Immature natural killer cell (primary cell): ENCODE results near the gene NFRKB. TPM values are rescaled to one million over a fixed set of nuclear protein-coding genes. Genes with fewer than 3 reads are reported as not detected.

Experiments
- DNase-seq, 3 donors: peaks; one replicate each; pipeline ENCODE4 v3.0.0; 2022; ENCODE audit warnings: mixed read lengths in 1 of 3
- H3K27ac Mint-ChIP-seq, 6 donors: one replicate each; pipeline ENCODE4 v1.8.0; 2020; ENCODE audit warnings: mixed read lengths in 6 of 6, mild to moderate bottlenecking in 5 of 6, inconsistent platforms in 4 of 6, moderate library complexity in 3 of 6
- H3K27me3 Mint-ChIP-seq, 3 donors: one replicate each; pipeline ENCODE4 v1.8.0; 2020 to 2021; ENCODE audit warnings: low read depth in 3 of 3, mild to moderate bottlenecking in 3 of 3, mixed read lengths in 3 of 3, moderate library complexity in 3 of 3, inconsistent platforms in 1 of 3
- H3K36me3 Mint-ChIP-seq, 3 donors: one replicate each; pipeline ENCODE4 v1.8.0; 2020; ENCODE audit warnings: mixed read lengths in 3 of 3, inconsistent platforms in 2 of 3, mild to moderate bottlenecking in 2 of 3
- H3K4me1 Mint-ChIP-seq, 2 donors: one replicate each; pipeline ENCODE4 v1.8.0; 2020; ENCODE audit warnings: inconsistent platforms in 2 of 2, mild to moderate bottlenecking in 2 of 2, mixed read lengths in 2 of 2, moderate library complexity in 1 of 2
- H3K4me3 Mint-ChIP-seq, 5 donors: one replicate each; pipeline ENCODE4 v1.8.0; 2020; ENCODE audit warnings: mild to moderate bottlenecking in 5 of 5, mixed read lengths in 5 of 5, inconsistent platforms in 3 of 5, moderate library complexity in 3 of 5
- H3K9me3 Mint-ChIP-seq, 6 donors: one replicate each; pipeline ENCODE4 v1.8.0; 2020; ENCODE audit warnings: mild to moderate bottlenecking in 6 of 6, mixed read lengths in 6 of 6, inconsistent platforms in 4 of 6, moderate library complexity in 3 of 6
- polyA plus RNA-seq, 3 donors: library from polyadenylated mRNA; unstranded; fragments of 300-500 nt; fragmentation: Illumina TruSeq; gene quantifications; one replicate each; pipeline ENCODE4 v1.2.3, GENCODE V29; 2021

The NFRKB gene
- polyA plus RNA-seq = 10 to 100 TPM in 2 of 3 donors, 1 to 10 TPM in 1; 4.2 to 16.5 (median 10.7) TPM

- DNase-seq = peak; percentile 83 to 87 (median 86)
- Mint-ChIP-seq H3K9me3 (no peaks in the 10 kb centered on the region), H3K4me3 (peak within 1 kb of the TSS; percentile 86 to 92 (median 90)), H3K36me3 (peaks cover 7 to 22% (median 21%) of the 10 kb centered on the region in 3 donors), H3K27ac (peak within 1 kb of the TSS; percentile 60 to 88 (median 81)), H3K27me3 (peaks cover 7 to 12% (median 10%) of the 10 kb centered on the region in 3 donors), H3K4me1 (peaks cover 30% of the 10 kb centered on the region in 2 donors)
Observed at GRCh38 chr11:129895126-129896041, at the start of gene NFRKB. Gene NFRKB (minus strand): TSS chr11:129895578. CDS start chr11:129892849, 2,729 bp downstream.

DNA sequence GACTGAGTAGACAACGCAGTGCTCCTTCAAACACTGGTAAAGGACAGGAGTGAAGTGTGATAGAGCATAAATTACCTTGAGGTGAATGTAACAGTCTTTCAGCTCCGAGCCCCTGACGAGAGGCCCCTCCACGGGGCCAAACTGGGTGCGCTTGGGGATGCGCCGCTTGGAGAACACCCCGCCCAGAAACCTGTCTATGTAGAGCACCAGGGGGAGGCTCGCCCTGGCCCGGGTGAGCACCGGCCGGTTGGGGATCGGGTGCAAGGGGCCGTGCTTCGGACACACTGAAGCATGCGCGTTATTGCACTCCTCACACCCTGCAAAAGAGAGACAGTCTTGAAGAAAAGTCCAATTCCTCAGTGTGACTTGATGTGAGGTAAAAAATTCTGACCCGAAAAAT is 49.3 kb upstream of the NFRKB start:
- Mint-ChIP-seq H3K4me3 (no peak overlapping the region), H3K36me3 (peaks cover 20 to 47% (median 22%) of the 10 kb centered on the region in 3 donors), H3K4me1 (no peaks in the 10 kb centered on the region), H3K27me3 (no peaks in the 10 kb centered on the region), H3K9me3 (no peaks in the 10 kb centered on the region), H3K27ac (no peak overlapping the region)
- DNase-seq = no peak

GRCh38 chr11:129943036-129943435 is 47.7 kb upstream of the NFRKB start:
- no peaks in the 10 kb centered on the region for H3K9me3 Mint-ChIP-seq
- no peaks in the 10 kb centered on the region for H3K4me1 Mint-ChIP-seq
- no peak for DNase-seq
- no peaks in the 10 kb centered on the region for H3K27me3 Mint-ChIP-seq
- H3K36me3 Mint-ChIP-seq = peaks cover 19 to 46% (median 29%) of the 10 kb centered on the region in 3 donors
- no peak overlapping the region for H3K27ac Mint-ChIP-seq
- no peak overlapping the region for H3K4me3 Mint-ChIP-seq

DNA sequence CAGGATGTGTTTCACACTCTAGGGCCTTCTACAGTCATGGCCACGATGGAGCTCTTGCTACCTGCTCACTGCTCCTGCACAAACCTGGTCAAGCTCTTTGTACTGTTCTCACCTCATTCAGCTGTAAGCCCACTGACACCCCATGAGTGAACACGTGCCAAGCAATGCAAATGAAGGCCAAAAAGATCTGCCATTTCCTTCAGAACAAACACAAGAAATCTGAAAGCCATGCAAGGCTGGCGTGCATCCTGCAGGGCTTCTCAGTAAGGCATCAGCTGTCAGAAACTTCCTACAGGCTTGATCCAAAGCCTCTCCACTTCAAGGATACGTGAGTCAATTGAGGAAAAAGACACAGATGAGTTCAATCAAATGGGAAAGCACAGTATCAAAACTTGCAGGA is 44.1 kb upstream of the NFRKB start:
- Mint-ChIP-seq H3K4me1 (no peaks in the 10 kb centered on the region), H3K27ac (no peak overlapping the region), H3K9me3 (no peaks in the 10 kb centered on the region), H3K36me3 (peaks cover 10 to 34% (median 24%) of the 10 kb centered on the region in 3 donors), H3K27me3 (no peaks in the 10 kb centered on the region), H3K4me3 (no peak overlapping the region)
- DNase-seq = no peak

DNA sequence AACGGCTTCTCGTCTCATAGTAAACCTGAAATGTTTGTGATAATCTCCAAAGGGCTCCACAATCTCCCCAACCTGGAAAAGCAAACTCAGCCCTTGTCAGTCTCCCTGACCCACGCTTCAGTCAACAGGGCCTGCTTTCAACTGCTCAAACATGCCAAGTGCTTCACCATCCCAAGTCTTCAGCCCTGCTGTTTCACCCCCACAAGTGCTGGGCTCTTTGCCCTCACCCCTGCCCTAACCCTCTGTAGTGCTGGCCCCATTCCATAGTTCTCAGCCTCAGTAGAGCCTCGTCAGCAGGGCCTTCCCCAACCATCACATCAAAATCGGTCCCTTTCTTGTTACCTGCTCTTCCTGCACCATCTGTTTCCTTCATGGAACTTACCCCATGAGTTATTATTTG is 43.4 kb upstream of the NFRKB start:
- no peak for DNase-seq
- Mint-ChIP-seq H3K9me3 (no peaks in the 10 kb centered on the region), H3K4me3 (no peak overlapping the region), H3K27ac (no peak overlapping the region), H3K27me3 (peaks cover 0 to under 1% (median under 1%) of the 10 kb centered on the region in 3 donors), H3K36me3 (peaks cover 16 to 40% (median 29%) of the 10 kb centered on the region in 3 donors), H3K4me1 (no peaks in the 10 kb centered on the region)

DNA sequence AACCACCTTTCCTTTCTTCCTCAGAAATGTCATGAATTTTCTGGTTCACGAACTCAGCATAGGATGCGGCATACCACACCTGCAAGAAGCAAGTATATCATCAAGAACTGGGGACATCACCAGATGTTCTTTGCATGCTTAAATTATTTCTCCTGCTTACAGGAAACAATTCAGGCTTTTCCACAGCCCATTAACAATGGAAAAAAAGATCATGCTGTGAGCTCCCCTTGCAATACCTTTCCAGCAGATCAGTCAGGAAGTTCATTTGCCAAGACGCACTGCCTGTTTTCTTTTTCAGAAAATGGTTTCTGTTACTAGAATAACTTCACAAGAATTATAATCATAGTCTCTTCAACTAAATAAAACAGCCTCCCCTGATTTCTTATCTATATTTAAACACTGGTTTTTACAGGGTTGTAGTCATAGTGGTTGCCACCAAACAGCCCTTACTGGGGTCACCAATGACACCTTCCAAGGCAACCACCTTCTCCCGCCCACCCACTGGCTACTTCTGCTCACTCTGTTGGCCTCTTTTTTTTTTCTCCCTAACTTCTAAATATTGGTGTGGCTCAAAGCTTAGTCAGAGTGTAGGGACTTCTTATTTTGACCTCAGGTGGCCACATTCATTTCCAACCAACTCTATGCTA is 42.3 kb upstream of the NFRKB start:
- no peak overlapping the region for H3K27ac Mint-ChIP-seq
- no peak overlapping the region for H3K4me3 Mint-ChIP-seq
- DNase-seq = no peak
- H3K27me3 Mint-ChIP-seq = peaks cover 0 to 2% (median 1%) of the 10 kb centered on the region in 3 donors
- peaks cover 17 to 39% (median 34%) of the 10 kb centered on the region in 3 donors for H3K36me3 Mint-ChIP-seq
- no peaks in the 10 kb centered on the region for H3K9me3 Mint-ChIP-seq
- no peaks in the 10 kb centered on the region for H3K4me1 Mint-ChIP-seq

DNA sequence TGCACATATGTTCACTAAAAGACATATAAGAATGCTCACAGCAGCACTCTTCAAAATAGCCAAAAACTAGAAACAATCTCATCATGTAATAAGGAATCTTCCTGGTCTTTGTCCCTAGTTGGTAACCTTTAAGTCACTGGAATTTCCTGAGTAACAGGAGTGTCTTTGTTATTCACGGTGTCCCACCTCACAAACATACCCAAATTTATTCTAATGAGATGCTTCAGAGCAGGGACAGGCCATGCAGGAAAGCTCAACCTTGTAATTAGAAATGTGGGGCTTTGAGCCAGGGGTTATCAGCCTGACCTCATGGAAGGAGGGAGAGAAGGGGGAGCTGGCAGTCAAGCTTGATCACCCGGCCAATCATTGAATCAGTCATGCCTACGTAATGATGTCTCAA is 40.3 kb upstream of the NFRKB start:
- Mint-ChIP-seq H3K27me3 (peaks cover 0 to 2% (median 1%) of the 10 kb centered on the region in 3 donors), H3K4me3 (no peak overlapping the region), H3K9me3 (no peaks in the 10 kb centered on the region), H3K4me1 (no peaks in the 10 kb centered on the region), H3K36me3 (peaks cover 26 to 44% (median 28%) of the 10 kb centered on the region in 3 donors), H3K27ac (no peak overlapping the region)
- no peak for DNase-seq

GRCh38 chr11:129933891-129934290 is 38.5 kb upstream of the NFRKB start:
- DNase-seq = no peak
- Mint-ChIP-seq H3K4me3 (no peak overlapping the region), H3K4me1 (no peaks in the 10 kb centered on the region), H3K9me3 (no peaks in the 10 kb centered on the region), H3K27me3 (peaks cover 0 to 2% (median 1%) of the 10 kb centered on the region in 3 donors), H3K36me3 (peaks cover 31 to 56% (median 36%) of the 10 kb centered on the region in 3 donors), H3K27ac (no peak overlapping the region)

- H3K27ac Mint-ChIP-seq = no peak overlapping the region
- peaks cover 0 to 2% (median 1%) of the 10 kb centered on the region in 3 donors for H3K27me3 Mint-ChIP-seq
- no peak for DNase-seq
- H3K36me3 Mint-ChIP-seq = peaks cover 28 to 55% (median 39%) of the 10 kb centered on the region in 3 donors
- H3K9me3 Mint-ChIP-seq = no peaks in the 10 kb centered on the region
- H3K4me1 Mint-ChIP-seq = no peaks in the 10 kb centered on the region
- H3K4me3 Mint-ChIP-seq = no peak overlapping the region
Observed at GRCh38 chr11:129933262-129933661, 37.9 kb upstream of the NFRKB start.

- Mint-ChIP-seq H3K9me3 (no peaks in the 10 kb centered on the region), H3K27ac (peak overlapping the region in 1 of 6 donors; percentile 31), H3K27me3 (peaks cover 0 to 2% (median 1%) of the 10 kb centered on the region in 3 donors), H3K36me3 (peaks cover 27 to 57% (median 42%) of the 10 kb centered on the region in 3 donors), H3K4me3 (no peak overlapping the region), H3K4me1 (no peaks in the 10 kb centered on the region)
- no peak for DNase-seq
Observed at GRCh38 chr11:129932381-129933067, 37.1 kb upstream of the NFRKB start.

- no peak for DNase-seq
- Mint-ChIP-seq H3K9me3 (no peaks in the 10 kb centered on the region), H3K36me3 (peaks cover 27 to 66% (median 43%) of the 10 kb centered on the region in 3 donors), H3K27ac (no peak overlapping the region), H3K4me1 (no peaks in the 10 kb centered on the region), H3K27me3 (peaks cover 0 to 2% (median 1%) of the 10 kb centered on the region in 3 donors), H3K4me3 (no peak overlapping the region)
Observed at GRCh38 chr11:129930743-129931142, 35.4 kb upstream of the NFRKB start.

DNA sequence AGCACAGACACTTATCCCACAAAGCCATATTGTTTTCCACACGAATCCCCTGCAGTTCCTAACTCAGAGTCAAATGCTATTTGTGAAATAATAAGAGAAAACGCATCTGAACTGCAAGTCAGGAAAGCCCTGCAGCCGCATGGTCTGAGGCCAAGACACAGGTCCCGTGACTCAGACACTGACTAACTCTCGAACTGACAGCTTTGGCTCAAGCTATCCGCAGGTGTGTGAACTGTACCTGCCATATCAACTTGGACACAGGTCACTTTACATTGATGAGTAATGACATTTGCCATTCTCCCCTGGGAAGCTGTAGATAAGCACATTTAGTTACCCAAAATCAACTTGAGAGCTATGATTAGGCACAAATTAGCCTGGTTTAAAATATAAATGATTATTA is 34.9 kb upstream of the NFRKB start:
- H3K4me3 Mint-ChIP-seq = no peak overlapping the region
- H3K27me3 Mint-ChIP-seq = peaks cover 0 to 2% (median 1%) of the 10 kb centered on the region in 3 donors

GRCh38 chr11:129929721-129930120 is 34.3 kb upstream of the NFRKB start:
- H3K27me3 Mint-ChIP-seq = peaks cover 0 to 2% (median 1%) of the 10 kb centered on the region in 3 donors
- no peak for DNase-seq
- H3K9me3 Mint-ChIP-seq = no peaks in the 10 kb centered on the region
- H3K4me3 Mint-ChIP-seq = no peak overlapping the region
- no peaks in the 10 kb centered on the region for H3K4me1 Mint-ChIP-seq
- no peak overlapping the region for H3K27ac Mint-ChIP-seq
- H3K36me3 Mint-ChIP-seq = peaks cover 30 to 71% (median 41%) of the 10 kb centered on the region in 3 donors

More for the DNA sequence above, 34.9 kb upstream of the NFRKB start:
- Mint-ChIP-seq H3K36me3 (peaks cover 27 to 70% (median 45%) of the 10 kb centered on the region in 3 donors), H3K4me1 (no peaks in the 10 kb centered on the region), H3K27ac (no peak overlapping the region), H3K9me3 (no peaks in the 10 kb centered on the region)
- no peak for DNase-seq
